ENCODE data around the gene WDFY4.

WDFY4 gene

DNA sequence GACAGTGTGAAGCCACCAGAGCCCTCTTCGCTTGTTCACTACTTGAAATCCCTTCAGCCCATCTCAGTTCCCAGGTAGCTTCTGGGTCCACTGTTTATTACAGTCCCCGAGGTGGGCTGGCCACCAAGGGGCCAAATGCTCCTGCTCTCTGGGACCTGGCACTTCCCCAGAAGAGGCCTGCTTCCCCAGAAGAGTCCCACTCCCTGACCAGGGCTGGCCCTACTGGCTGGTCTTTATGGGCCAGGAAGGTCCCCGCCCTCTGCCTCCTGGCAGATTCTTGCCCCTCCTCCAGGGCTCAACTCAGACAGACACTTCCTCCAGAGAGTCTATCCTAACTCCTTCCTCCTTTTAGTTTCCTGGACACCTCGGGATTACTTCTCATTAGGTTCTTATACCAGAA lies 325.6 kb downstream of the WDFY4 start:
- TF ChIP-seq, protein P1, sequence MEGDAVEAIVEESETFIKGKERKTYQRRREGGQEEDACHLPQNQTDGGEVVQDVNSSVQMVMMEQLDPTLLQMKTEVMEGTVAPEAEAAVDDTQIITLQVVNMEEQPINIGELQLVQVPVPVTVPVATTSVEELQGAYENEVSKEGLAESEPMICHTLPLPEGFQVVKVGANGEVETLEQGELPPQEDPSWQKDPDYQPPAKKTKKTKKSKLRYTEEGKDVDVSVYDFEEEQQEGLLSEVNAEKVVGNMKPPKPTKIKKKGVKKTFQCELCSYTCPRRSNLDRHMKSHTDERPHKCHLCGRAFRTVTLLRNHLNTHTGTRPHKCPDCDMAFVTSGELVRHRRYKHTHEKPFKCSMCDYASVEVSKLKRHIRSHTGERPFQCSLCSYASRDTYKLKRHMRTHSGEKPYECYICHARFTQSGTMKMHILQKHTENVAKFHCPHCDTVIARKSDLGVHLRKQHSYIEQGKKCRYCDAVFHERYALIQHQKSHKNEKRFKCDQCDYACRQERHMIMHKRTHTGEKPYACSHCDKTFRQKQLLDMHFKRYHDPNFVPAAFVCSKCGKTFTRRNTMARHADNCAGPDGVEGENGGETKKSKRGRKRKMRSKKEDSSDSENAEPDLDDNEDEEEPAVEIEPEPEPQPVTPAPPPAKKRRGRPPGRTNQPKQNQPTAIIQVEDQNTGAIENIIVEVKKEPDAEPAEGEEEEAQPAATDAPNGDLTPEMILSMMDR (IDR thresholded peaks at IDR 0.05; ENCODE audit: insufficient read depth, missing control alignments): no peak
- no peak for FAIRE-seq

DNA sequence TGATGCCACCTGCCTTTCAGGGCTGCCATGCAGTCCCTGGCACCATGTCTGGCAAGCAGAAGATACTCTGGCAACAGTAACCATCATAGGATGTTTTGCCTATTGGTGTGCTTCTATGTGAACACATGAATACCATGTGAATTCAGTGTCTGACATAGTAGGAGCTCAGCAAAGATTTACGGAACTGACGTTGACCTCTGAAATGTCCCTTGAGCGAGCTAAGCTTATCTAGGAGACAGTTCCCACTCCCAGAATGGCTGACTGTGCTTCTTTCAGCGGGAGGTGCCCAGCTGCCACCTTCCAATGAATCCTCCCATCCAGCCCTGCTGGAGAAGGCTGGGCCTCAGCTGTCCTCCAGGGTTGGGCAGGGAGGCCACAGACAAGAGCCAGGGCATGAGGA lies 326.2 kb downstream of the WDFY4 start:
- TF ChIP-seq, protein P1 (IDR thresholded peaks at IDR 0.05; ENCODE audit: insufficient read depth, missing control alignments): no peak
- no peak for DNase-seq (ENCODE audit: insufficient read length, low spot score)
- FAIRE-seq: no peak

More for the DNA sequence above, 325.6 kb downstream of the WDFY4 start:
- DNase-seq (ENCODE audit: insufficient read length, low spot score): no peak

DNA sequence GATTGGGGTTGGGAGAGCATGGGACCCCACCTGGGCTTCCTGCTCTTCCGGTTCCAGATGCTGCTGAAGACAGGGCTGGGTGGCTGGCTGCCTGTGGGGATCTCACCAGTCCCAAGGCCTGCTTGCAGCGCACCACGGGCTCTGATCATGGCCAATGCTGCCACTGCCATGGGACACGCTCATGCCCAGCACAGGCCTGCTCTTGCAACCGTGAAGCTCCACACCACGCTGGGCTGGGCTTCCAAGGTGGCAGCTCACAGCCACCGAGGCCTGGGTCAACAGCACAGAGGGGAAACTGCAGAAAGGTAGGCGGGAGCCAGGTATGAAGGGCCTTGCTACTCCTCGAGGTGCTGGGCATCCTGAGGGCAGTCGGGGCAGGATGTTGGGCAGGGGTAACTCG lies 327.1 kb downstream of the WDFY4 start:
- TF ChIP-seq, protein P1 (IDR thresholded peaks at IDR 0.05; ENCODE audit: insufficient read depth, missing control alignments): no peak
- no peak for DNase-seq (ENCODE audit: insufficient read length, low spot score)
- FAIRE-seq: no peak

DNA sequence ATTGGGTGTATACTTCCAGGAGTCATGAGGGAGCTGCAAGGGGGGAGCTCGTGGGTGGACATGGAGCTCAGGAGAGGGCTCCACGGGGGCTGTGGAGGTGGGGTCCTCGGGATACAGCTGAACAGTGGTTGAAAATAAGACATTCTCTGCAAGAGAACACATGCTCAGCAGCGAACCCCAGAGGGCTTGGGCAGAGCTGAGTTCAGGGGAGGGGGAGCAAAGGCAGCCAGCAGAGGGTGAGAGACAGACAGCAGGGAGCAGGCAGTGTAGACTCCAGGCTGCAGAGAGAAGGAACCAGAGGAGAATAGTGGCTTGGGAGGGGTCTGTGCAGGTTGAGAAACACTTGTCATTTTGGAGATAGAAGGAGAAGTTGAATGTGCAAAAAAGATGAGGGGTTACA lies 327.9 kb downstream of the WDFY4 start:
- FAIRE-seq (no peak), DNase-seq (ENCODE audit: insufficient read length, low spot score) (no peak)
- TF ChIP-seq, protein P1 (IDR thresholded peaks at IDR 0.05; ENCODE audit: insufficient read depth, missing control alignments): no peak

DNA sequence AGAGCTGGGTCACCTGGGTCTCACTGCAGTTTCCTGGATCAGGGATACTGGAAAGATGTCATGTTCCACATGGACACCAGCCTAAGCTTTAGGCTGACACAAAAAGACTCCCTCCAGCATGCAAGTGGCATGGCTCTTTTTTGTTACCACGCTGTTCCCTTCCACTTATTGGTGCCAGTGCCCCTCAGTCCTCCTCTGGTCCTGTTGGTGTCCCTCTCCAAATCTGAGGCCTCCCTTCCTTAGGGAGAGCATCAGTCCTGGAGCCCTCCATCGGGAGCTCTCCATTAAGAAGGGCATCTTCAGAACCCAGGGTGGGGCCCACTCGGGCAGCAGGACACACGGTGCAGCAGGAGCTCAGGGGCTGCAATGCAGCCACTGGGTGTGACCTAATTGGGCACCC lies 331.0 kb downstream of the WDFY4 start:
- FAIRE-seq (no peak), DNase-seq (ENCODE audit: insufficient read length, low spot score) (no peak)
- TF ChIP-seq, protein P1 (IDR thresholded peaks at IDR 0.05; ENCODE audit: insufficient read depth, missing control alignments): no peak

DNA sequence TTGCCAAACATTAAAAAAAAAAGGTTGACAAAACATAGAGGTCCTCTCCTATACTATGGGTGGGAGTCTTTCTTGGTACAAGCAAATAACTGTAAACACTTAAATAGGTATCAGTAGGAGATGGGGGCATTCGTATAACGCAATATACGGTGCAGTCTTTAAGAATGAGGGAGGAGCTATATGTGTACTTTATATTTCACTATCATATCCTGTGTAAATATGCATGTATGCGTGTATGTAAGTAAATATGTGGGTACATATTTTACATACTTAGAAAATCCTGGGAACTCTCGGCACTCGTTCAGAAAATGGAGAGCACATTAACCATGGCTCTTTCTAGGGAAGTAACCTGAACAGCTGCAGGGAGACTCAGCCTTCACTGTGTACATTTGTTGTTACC lies 337.0 kb downstream of the WDFY4 start:
- DNase-seq (ENCODE audit: insufficient read length, low spot score) (no peak), FAIRE-seq (no peak)
- TF ChIP-seq, protein P1 (IDR thresholded peaks at IDR 0.05; ENCODE audit: insufficient read depth, missing control alignments): no peak

DNA sequence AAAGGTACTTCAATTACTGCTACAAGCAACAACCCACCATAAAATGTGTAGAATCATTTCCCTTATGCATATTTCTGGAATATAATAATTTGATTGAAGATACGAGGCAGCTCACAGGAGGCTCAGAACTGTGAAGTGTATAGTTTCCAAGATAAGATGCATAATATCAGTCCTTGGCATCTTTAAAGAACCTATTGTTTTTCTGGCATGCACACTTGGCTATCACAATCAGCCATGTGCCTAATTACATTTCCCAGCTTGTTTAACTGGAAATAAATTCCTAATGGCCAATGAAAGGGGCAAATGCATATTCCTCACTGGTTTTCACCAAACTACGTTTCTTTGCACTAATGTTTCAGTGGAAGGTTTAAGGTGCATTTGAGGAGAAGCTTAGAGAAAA lies 338.4 kb downstream of the WDFY4 start:
- FAIRE-seq (no peak), DNase-seq (ENCODE audit: insufficient read length, low spot score) (no peak)
- TF ChIP-seq, protein P1 (IDR thresholded peaks at IDR 0.05; ENCODE audit: insufficient read depth, missing control alignments): no peak
